ENCODE measurements around the gene IFIT1.

GRCh38 chr10:89379103-89379502 is 13.3 kb upstream of the IFIT1 start:
- no peak for TF ChIP-seq CTCF (IDR thresholded peaks at IDR 0.05)
- TF ChIP-seq EZH2 (IDR thresholded peaks at IDR 0.05): no peak

Data from neural progenitor cell (in vitro differentiated cells).